Measurements from ENCODE around the gene EVA1B. TPM values are rescaled to one million over a fixed set of nuclear protein-coding genes. Genes with fewer than 3 reads are reported as not detected.
A peak's percentile ranks its signal among the peaks of the same experiment; 100 is the strongest.

The EVA1B gene
- total and polyA plus RNA-seq, 4 donors = 8.0 to 67.6 (median 25.0) TPM

DNA sequence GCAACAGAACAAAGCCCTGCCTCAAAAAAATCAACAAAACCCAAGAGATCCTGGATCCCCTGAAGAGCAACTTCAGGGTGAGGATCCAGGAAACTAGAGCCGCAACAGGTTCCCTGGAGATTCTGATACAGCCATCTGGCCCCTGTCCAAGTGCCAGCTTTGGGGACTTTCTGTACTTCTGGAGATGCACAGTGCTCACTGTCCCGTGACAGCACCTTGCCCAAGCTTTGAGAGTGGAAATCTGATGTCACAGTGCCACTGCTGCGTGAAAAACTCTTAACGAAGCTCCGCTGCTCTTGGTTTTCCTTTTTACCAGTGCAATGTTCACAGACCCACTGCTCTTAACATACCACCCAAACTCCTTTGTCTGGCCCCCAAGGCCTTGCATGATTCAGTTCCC lies 35.9 kb upstream of the EVA1B start:
- H3K27me3 ChIP-seq (ENCODE audit: control insufficient read depth, insufficient read depth, low read length) = no peaks in the 10 kb centered on the region
- H3K4me3 ChIP-seq (ENCODE audit: low read depth, low read length) = no peak overlapping the region
- H3K27ac ChIP-seq (ENCODE audit: low read depth, low read length) = no peak overlapping the region
- DNase-seq (ENCODE audit: low read depth in 4 of 6, low spot score in 6 of 6) = no peak
- WGBS (ENCODE audit: insufficient coverage) = 83% methylated on average over 5 of the region's 5 CpGs
- H3K4me1 ChIP-seq (ENCODE audit: control insufficient read depth, insufficient read depth, low read length) = no peaks in the 10 kb centered on the region
- H3K36me3 ChIP-seq (ENCODE audit: control insufficient read depth, insufficient read depth, low read length) = peaks cover 66% of the 10 kb centered on the region
- H3K9me3 ChIP-seq (ENCODE audit: control insufficient read depth, insufficient read depth, low read length) = no peaks in the 10 kb centered on the region

DNA sequence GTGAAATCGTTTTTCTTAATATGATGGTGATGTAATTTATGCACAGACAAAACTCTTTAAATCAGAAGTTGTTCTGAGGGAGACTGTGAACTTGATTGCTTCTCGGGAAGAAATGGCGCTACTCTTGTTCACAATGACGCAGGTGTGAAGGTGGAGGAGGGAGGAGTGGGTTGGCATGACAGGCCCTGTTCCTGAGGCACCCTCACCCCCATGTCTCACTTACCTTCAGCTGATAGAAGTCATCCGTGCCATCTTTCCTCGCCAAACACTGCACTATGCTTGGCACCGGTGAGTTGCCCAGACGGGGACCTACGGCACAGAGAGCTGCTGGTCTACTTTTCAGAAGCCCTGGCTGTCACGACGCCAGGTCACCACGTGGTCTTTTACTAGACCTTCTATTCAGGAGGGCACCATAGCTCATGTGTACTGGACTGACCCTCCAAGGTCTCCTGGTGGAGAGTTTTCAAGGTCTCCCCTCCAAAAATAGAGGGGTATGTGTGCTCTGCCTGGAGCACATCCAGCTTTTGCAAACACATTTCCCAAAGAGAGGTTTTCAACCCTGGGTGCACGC lies 35.2 kb upstream of the EVA1B start:
- no peaks in the 10 kb centered on the region for H3K9me3 ChIP-seq (ENCODE audit: control insufficient read depth, insufficient read depth, low read length)
- H3K36me3 ChIP-seq (ENCODE audit: control insufficient read depth, insufficient read depth, low read length) = peaks cover 74% of the 10 kb centered on the region
- 87% methylated on average over 8 of the region's 13 CpGs for WGBS (ENCODE audit: insufficient coverage)
- no peaks in the 10 kb centered on the region for H3K27me3 ChIP-seq (ENCODE audit: control insufficient read depth, insufficient read depth, low read length)
- DNase-seq (ENCODE audit: low read depth in 4 of 6, low spot score in 6 of 6) = peak in 1 of 6 donors; percentile 16
- no peaks in the 10 kb centered on the region for H3K4me1 ChIP-seq (ENCODE audit: control insufficient read depth, insufficient read depth, low read length)
- H3K4me3 ChIP-seq (ENCODE audit: low read depth, low read length) = no peak overlapping the region
- H3K27ac ChIP-seq (ENCODE audit: low read depth, low read length) = no peak overlapping the region

DNA sequence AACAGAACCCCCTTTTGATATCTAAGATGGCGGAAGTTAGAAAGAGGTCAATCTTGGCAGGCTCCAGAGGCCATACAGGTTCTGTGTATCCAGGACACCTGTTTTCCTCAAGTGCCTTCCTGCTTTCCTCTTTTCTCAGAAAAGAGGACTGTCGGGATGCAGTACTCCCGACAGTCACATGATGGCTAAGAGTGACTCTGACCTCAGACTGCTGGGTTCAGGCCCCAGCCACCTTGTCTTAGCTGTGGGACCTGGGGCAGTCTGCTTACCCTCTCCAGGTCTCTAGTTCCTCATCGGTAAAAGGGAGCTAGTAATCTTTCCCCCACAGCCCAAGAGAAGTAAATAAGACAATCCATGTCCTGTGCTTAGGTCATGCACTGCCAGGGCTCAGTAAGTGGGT lies 32.4 kb upstream of the EVA1B start:
- Histone ChIP-seq H3K36me3 (ENCODE audit: control insufficient read depth, insufficient read depth, low read length) (peaks cover 69% of the 10 kb centered on the region), H3K27ac (ENCODE audit: low read depth, low read length) (no peak overlapping the region), H3K9me3 (ENCODE audit: control insufficient read depth, insufficient read depth, low read length) (no peaks in the 10 kb centered on the region), H3K4me3 (ENCODE audit: low read depth, low read length) (no peak overlapping the region), H3K4me1 (ENCODE audit: control insufficient read depth, insufficient read depth, low read length) (peaks cover 23% of the 10 kb centered on the region), H3K27me3 (ENCODE audit: control insufficient read depth, insufficient read depth, low read length) (no peaks in the 10 kb centered on the region)
- no peak for DNase-seq (ENCODE audit: low read depth in 4 of 6, low spot score in 6 of 6)
- 50% methylated on average over 3 of the region's 4 CpGs for WGBS (ENCODE audit: insufficient coverage)

DNA sequence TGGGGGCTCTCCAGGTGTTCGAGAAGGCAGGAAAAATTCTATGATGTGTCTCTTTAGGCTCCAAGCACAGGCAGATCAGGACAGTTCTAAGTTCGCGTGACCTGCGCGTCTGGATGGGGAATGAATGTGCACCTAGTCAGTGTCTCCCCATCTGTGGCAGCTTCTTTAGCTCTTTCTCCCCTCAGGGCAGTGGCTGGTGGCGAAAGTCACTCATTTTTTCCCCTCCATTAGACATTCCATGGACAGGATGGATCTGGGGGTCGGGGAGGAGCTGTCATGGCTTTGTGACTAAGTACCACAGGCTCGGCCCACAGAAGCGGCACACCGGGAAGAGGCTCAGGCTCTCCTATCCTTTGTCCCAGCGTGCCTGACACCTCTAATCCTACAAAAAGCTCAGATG lies 31.0 kb upstream of the EVA1B start:
- no peak overlapping the region for H3K4me3 ChIP-seq (ENCODE audit: low read depth, low read length)
- H3K4me1 ChIP-seq (ENCODE audit: control insufficient read depth, insufficient read depth, low read length) = peaks cover 36% of the 10 kb centered on the region
- 79% methylated on average over 5 of the region's 11 CpGs for WGBS (ENCODE audit: insufficient coverage)
- DNase-seq (ENCODE audit: low read depth in 4 of 6, low spot score in 6 of 6) = no peak
- peaks cover 78% of the 10 kb centered on the region for H3K36me3 ChIP-seq (ENCODE audit: control insufficient read depth, insufficient read depth, low read length)
- no peaks in the 10 kb centered on the region for H3K9me3 ChIP-seq (ENCODE audit: control insufficient read depth, insufficient read depth, low read length)
- no peak overlapping the region for H3K27ac ChIP-seq (ENCODE audit: low read depth, low read length)
- H3K27me3 ChIP-seq (ENCODE audit: control insufficient read depth, insufficient read depth, low read length) = no peaks in the 10 kb centered on the region

DNA sequence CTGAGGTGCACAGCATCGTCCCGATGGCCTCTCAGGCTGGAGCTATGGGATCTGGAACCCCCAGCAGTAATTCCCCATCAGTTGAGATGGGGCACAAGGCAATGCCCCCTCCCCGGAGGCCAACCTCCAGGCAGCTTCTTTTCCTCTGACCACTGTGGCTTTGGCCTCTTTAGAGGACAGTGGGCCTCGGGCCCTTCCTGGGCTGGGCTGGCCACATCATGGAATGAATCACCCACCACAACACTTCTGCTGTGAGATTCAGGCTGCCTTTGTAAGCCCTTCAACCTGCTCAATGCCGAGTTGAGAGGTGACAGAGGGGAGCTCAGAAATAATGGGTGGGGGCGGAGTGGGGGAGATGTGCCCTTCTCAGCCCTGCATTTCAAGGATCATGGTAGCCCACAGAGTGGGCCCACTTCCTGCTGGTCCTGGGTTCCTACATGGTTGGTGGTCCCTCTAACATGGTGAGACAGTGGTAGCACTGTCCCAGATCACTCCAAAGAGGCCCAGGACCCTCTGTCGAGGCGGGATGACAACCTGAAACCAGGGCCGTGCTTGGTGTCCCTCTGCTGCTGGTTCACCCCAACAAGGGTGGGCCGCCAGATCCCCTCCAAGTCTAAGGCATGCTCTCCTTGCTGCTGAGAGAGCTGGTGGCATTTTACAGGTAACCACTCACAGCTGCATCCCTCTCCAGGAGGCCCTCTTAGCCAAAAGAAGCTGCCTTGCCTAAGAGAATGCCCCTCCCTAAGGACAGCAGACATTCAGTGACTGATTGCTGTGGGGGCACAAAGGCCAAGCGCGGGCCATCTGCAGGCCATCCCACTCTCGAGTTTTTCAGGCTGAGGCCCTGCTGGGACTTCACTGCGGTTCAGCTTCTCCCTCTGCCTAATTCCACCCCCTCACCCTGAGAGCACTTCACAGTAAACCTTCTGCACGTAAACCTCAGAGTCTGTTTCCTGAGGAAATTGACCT lies 29.7 kb upstream of the EVA1B start:
- peaks cover 39% of the 10 kb centered on the region for H3K4me1 ChIP-seq (ENCODE audit: control insufficient read depth, insufficient read depth, low read length)
- no peak overlapping the region for H3K27ac ChIP-seq (ENCODE audit: low read depth, low read length)
- no peaks in the 10 kb centered on the region for H3K9me3 ChIP-seq (ENCODE audit: control insufficient read depth, insufficient read depth, low read length)
- WGBS (ENCODE audit: insufficient coverage) = 79% methylated on average over 12 of the region's 15 CpGs
- H3K4me3 ChIP-seq (ENCODE audit: low read depth, low read length) = no peak overlapping the region
- H3K27me3 ChIP-seq (ENCODE audit: control insufficient read depth, insufficient read depth, low read length) = no peaks in the 10 kb centered on the region
- DNase-seq (ENCODE audit: low read depth in 4 of 6, low spot score in 6 of 6) = no peak
- peaks cover 78% of the 10 kb centered on the region for H3K36me3 ChIP-seq (ENCODE audit: control insufficient read depth, insufficient read depth, low read length)

DNA sequence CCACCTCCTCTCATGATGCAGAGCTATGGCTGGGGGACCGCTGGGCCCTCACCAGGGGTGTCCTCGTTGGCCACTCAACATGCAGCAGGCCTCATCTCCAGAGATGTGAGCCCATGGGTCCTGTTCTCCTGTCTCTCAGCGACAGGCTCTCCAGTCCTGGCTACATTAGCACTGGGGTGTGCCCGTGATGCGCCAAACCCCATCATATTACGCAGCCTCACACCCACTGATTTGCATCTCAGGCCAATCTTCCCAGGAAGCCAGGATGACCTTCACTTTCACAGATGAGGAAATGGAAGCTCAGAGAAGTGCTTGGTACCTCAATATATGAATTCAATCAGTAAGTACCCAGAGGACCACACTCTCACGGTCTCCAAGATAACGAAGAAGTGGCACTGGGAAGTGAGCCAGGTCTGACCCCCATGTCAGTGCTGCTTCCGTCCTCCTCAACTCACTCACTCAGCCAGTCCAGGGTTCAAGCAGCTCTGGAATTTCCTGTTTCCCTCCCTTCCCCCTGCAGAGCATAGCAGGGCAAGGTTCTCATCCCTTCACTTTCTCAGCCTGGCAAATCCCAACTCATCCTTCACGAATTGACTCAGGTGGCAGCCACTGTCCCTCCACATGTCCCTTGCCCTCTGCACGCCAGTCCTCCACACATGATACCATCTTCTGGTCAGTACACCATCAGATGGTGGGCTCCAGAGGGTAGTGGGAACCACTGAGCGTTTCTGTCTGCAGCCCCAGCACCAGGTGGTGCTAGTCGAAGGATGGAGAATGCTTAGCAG lies 28.9 kb upstream of the EVA1B start:
- Histone ChIP-seq H3K9me3 (ENCODE audit: control insufficient read depth, insufficient read depth, low read length) (no peaks in the 10 kb centered on the region), H3K4me3 (ENCODE audit: low read depth, low read length) (no peak overlapping the region), H3K27ac (ENCODE audit: low read depth, low read length) (peak overlapping the region; percentile 74), H3K4me1 (ENCODE audit: control insufficient read depth, insufficient read depth, low read length) (peaks cover 39% of the 10 kb centered on the region), H3K27me3 (ENCODE audit: control insufficient read depth, insufficient read depth, low read length) (no peaks in the 10 kb centered on the region), H3K36me3 (ENCODE audit: control insufficient read depth, insufficient read depth, low read length) (peaks cover 79% of the 10 kb centered on the region)
- WGBS (ENCODE audit: insufficient coverage) = 72% methylated on average over 11 of the region's 13 CpGs
- DNase-seq (ENCODE audit: low read depth in 4 of 6, low spot score in 6 of 6) = no peak

DNA sequence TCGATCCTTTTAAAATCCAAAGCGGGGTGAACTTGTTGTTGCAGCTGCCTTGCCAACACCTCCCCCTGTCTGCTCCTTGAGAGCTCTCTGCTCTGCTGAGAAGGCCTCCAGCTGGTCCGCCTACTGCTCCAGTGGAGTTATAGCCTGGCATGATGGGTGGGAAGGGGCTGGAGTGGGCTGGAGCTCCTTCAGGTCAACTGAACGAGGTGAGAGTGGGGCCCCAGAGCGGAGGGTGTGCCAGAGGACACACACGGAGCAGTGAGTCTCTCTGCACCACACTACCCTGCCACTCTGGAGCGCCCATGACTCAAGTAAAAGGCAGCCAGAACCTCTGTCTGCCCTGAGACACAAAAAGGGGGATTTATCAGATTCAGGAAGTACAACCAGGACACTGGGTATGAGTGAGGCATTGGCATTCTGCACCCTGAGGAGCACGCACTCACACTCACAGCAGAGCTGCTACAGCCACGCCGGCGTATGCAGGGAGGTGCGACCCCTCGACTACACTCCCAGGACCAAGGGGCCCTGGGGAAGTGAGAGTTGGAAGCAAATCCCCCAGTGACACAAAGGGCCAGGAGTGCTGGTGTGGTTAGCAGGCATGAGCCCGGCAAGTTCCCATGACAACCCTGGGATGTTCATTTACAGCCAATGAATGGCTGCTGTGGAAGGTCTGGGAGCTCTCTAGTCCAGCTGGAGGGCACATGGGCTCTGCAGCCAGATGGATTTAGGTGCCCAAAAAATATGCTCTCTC lies 28.0 kb upstream of the EVA1B start:
- Histone ChIP-seq H3K4me3 (ENCODE audit: low read depth, low read length) (no peak overlapping the region), H3K27ac (ENCODE audit: low read depth, low read length) (peak overlapping the region; percentile 74), H3K36me3 (ENCODE audit: control insufficient read depth, insufficient read depth, low read length) (peaks cover 88% of the 10 kb centered on the region), H3K27me3 (ENCODE audit: control insufficient read depth, insufficient read depth, low read length) (no peaks in the 10 kb centered on the region), H3K4me1 (ENCODE audit: control insufficient read depth, insufficient read depth, low read length) (peaks cover 39% of the 10 kb centered on the region), H3K9me3 (ENCODE audit: control insufficient read depth, insufficient read depth, low read length) (no peaks in the 10 kb centered on the region)
- peak in 4 of 6 donors; percentile 43 to 85 (median 78) for DNase-seq (ENCODE audit: low read depth in 4 of 6, low spot score in 6 of 6)
- 17% methylated on average over 3 of the region's 14 CpGs for WGBS (ENCODE audit: insufficient coverage)

DNA sequence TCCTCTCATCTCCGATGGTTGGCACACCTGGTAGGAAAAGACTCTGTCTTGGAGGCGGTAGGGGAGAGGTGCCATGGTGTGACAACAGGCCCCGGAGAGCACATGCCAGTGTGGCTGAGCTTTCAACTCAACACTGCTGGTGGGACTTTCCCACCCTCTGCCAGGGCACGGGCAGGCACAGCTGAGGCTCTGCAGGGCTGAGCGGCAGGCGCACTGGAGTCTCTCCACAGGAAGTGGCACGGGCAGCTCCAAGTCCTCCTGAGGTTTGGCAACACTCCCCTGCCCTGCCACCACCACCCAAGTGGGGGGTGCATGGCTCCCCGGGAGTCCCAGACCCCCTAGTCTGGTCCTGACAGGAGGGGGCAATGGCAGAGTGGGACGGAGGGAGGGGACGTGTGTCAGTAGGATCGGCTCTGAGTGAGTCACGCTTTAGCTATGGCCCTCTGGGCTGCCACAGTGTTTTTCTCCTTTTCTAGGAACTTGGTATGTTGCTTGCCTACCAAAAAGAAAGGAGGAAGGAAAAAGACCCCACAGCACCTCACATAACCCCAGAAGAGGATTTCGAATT lies 27.3 kb upstream of the EVA1B start:
- peak in 1 of 6 donors; percentile 23 for DNase-seq (ENCODE audit: low read depth in 4 of 6, low spot score in 6 of 6)
- 75% methylated on average over 6 of the region's 13 CpGs for WGBS (ENCODE audit: insufficient coverage)
- H3K9me3 ChIP-seq (ENCODE audit: control insufficient read depth, insufficient read depth, low read length) = no peaks in the 10 kb centered on the region
- H3K36me3 ChIP-seq (ENCODE audit: control insufficient read depth, insufficient read depth, low read length) = peaks cover 86% of the 10 kb centered on the region
- H3K27me3 ChIP-seq (ENCODE audit: control insufficient read depth, insufficient read depth, low read length) = no peaks in the 10 kb centered on the region
- H3K4me3 ChIP-seq (ENCODE audit: low read depth, low read length) = no peak overlapping the region
- H3K4me1 ChIP-seq (ENCODE audit: control insufficient read depth, insufficient read depth, low read length) = peaks cover 39% of the 10 kb centered on the region
- peak overlapping the region; percentile 74 for H3K27ac ChIP-seq (ENCODE audit: low read depth, low read length)

DNA sequence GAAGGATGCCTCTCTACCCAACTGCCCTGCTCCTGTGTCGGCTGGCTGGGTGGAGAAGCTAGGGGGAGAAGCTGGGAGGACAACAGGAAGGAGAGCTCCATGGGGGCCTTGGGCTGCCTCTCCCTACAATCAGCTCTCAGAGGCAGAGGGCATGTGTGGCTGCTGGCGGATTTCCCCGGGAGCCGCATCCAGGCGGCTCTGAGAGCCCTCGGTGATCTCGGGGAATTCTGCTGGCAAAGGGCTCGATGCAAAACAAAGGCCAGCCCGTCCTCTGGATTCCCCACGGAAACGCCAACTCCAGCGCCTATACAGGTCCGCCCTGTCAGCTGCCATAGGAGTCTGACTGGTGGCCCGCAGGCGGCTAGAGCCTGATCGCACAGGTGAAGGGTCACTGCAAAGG lies 26.4 kb upstream of the EVA1B start:
- Histone ChIP-seq H3K27ac (ENCODE audit: low read depth, low read length) (no peak overlapping the region), H3K9me3 (ENCODE audit: control insufficient read depth, insufficient read depth, low read length) (no peaks in the 10 kb centered on the region), H3K27me3 (ENCODE audit: control insufficient read depth, insufficient read depth, low read length) (no peaks in the 10 kb centered on the region), H3K36me3 (ENCODE audit: control insufficient read depth, insufficient read depth, low read length) (peaks cover 86% of the 10 kb centered on the region), H3K4me3 (ENCODE audit: low read depth, low read length) (no peak overlapping the region), H3K4me1 (ENCODE audit: control insufficient read depth, insufficient read depth, low read length) (peaks cover 39% of the 10 kb centered on the region)
- WGBS (ENCODE audit: insufficient coverage) = 37% methylated on average over 15 of the region's 16 CpGs
- peak in 1 of 6 donors; percentile 34 for DNase-seq (ENCODE audit: low read depth in 4 of 6, low spot score in 6 of 6)

Data from spinal cord (tissue), 10 donors.